Effector memory CD4-positive, alpha-beta T cell (primary cell): ENCODE results near the gene TTC13.

Experiments
- DNase-seq, 3 donors: peaks; one replicate each; pipeline ENCODE4 v3.0.0-alpha.2; 2020
- H3K27ac ChIP-seq: 2 replicates; pipeline ENCODE4 v1.7.0; 2013; ENCODE audit warnings: mild to moderate bottlenecking, low read length, moderate library complexity; ENCODE audit not compliant: insufficient read depth, poor library complexity, severe bottlenecking
- H3K27me3 ChIP-seq: replicated peaks from 2 replicates; pipeline ENCODE4 v1.7.0; 2013; ENCODE audit warnings: mild to moderate bottlenecking, low read length; ENCODE audit not compliant: insufficient read depth, control insufficient read depth, poor library complexity, severe bottlenecking
- H3K36me3 ChIP-seq: 2 replicates; pipeline ENCODE4 v1.7.0; 2013; ENCODE audit warnings: mild to moderate bottlenecking, low read length, moderate library complexity; ENCODE audit not compliant: control insufficient read depth, insufficient read depth
- H3K4me1 ChIP-seq: 2 replicates; pipeline ENCODE4 v1.7.0; 2013; ENCODE audit warnings: low read length, mild to moderate bottlenecking; ENCODE audit not compliant: control insufficient read depth, insufficient read depth, poor library complexity, severe bottlenecking
- H3K4me3 ChIP-seq: 2 replicates; pipeline ENCODE4 v1.7.0; 2013; ENCODE audit warnings: low read length, low read depth, mild to moderate bottlenecking; ENCODE audit not compliant: insufficient read depth, poor library complexity, severe bottlenecking
- H3K9me3 ChIP-seq: 2 replicates; pipeline ENCODE4 v1.7.0; 2013; ENCODE audit warnings: mild to moderate bottlenecking, low read length, moderate library complexity; ENCODE audit not compliant: control insufficient read depth

TTC13 gene

DNA sequence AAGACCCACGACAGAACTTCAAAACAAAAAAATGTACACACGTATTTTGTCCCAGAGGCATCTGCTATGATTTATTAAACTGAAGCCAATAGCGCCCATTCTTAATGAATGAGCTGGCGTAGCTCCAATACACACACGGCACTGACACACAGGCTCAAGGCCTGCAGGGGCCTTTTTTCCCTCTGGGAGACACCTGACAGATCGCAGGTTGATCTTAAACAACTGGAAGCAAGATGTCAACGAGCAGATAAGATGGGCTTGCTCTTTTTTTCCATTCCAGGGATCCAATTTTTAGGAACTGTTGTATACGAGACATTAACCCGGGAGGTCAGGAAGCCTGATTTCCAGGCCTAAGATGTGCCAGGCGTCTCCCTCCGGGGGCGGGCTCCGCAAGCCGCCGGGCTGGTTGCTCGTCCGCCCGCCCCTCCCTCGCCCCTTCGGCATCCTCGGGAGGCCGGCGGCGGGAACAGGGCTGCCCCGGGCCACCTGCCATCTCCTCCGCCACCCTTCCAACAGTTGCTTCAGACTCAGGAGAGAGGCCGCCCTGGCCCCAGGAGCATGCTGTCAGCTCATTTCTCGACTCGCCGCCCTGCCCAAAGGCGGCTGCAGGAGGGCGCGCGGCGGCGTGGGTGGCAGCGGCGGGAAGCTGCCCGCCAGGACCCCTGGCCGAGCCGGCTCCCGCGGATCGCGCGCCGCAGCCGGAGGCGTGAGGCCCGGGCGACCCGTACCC lies 735 bp downstream of the TTC13 start:
- Histone ChIP-seq H3K9me3 (no peaks in the 10 kb centered on the region), H3K36me3 (peaks cover 3% of the 10 kb centered on the region), H3K27me3 (no peaks in the 10 kb centered on the region), H3K4me1 (peaks cover 48% of the 10 kb centered on the region), H3K27ac (peak overlapping the region; percentile 69), H3K4me3 (peak overlapping the region; percentile 64)
- DNase-seq = peak in 2 of 3 donors; percentile 20 to 24

DNA sequence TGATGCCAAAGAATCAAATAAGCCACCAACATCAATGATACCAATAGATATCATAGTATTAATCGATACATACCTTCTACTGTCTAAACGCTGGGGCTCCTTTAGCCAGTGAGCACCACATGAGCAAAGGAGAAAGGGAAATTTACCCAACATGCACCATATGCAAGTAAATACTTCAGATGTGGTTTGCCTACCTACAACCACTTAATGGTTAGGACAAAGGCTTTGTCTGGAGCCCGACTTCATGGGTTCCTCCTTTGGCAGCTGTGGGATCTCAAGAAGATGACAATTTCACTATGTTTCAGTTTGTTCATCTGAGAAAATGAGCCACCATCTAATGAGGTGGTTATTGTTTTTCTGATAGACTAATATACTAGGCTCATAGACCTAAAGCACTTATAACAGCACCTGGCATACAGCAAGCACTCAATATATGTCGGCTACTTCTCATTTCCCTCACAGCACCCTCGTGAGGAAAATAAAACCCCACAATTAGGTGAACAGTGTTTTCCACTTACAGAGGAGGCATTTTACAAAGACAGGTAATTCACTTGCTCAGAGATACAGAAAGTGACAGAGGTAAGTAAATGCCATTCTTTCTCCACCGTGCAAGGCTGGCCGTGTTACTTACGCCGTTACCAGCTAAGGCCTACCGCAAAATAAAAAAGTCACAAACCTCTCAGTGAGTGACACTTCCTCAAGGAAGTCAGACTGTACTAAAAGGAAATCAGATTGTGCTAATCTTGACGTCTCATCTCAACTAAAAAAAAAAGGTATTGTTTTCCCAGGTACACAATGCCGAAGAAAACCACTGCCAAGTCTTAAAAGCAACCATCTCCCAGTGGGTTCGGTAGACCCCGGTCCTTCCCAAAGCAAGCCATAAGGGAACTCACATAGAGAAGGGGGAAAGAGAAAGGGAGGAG lies 1.6 kb downstream of the TTC13 start:
- DNase-seq = peak; percentile 28 to 33 (median 31)
- Histone ChIP-seq H3K36me3 (peaks cover 3% of the 10 kb centered on the region), H3K9me3 (no peaks in the 10 kb centered on the region), H3K27ac (peak overlapping the region; percentile 69), H3K27me3 (no peaks in the 10 kb centered on the region), H3K4me3 (peak overlapping the region; percentile 64), H3K4me1 (peaks cover 54% of the 10 kb centered on the region)

DNA sequence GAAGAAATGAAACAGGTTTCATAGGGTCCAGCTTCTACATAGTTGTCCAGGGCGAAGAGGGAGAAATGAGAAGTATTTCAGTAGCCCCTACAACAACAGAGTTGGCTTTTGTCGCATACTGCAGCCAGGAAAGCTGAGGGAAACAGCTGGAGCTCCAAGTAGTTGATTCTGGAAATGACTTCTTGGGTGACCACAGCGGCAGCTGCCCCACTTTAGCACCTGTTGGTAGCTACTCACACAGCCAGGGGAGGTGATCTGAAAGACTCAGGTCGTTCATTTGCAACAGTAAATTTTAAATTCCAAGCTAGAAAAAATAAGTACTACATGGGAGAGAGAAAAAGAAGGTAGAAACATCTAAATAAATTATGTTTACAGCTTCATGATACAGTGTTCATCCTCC lies 2.3 kb downstream of the TTC13 start:
- no peaks in the 10 kb centered on the region for H3K9me3 ChIP-seq
- H3K27me3 ChIP-seq = no peaks in the 10 kb centered on the region
- no peak overlapping the region for H3K27ac ChIP-seq
- peaks cover 3% of the 10 kb centered on the region for H3K36me3 ChIP-seq
- DNase-seq = no peak
- H3K4me1 ChIP-seq = peaks cover 60% of the 10 kb centered on the region
- H3K4me3 ChIP-seq = no peak overlapping the region

DNA sequence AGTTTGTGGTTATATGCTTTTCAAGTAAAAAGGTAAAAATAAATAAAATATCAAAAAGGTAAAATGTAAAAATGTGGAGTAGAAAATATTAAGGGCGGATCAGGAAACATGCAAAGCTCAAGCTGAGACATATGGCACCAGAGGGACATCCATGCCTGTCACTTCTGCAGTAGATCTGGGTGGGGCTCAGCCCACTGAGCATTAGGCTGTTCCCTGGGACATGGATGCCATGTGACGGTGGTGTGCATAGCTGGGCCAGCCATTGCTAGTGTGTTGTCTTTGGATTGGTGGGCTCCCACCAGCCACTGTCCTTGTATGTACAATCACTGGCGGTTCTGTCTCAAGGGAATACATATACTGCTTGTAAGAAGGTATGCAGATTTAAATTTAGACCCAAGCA lies 3.0 kb downstream of the TTC13 start:
- Histone ChIP-seq H3K36me3 (peaks cover 3% of the 10 kb centered on the region), H3K27me3 (no peaks in the 10 kb centered on the region), H3K4me1 (peaks cover 60% of the 10 kb centered on the region), H3K4me3 (no peak overlapping the region), H3K27ac (no peak overlapping the region), H3K9me3 (no peaks in the 10 kb centered on the region)
- DNase-seq = no peak

DNA sequence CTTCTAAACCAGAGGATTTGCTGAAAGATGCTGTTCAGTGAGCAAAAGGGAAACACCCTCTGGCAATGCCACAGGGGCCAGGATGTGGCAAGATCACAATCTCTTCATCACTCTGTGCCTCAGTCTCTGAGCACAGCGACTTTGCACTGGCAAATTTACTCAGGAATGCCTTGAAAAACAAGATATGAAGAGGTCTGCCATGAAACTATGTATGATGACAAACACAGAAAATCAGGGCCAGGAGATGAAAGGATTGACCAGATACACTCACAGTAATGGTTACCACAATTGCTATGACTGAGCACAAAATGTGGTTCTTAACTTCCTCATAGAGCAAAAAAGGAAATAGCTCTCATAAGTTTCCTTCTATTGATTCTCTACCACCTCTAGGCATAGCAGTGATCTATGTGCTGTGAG lies 5.8 kb downstream of the TTC13 start:
- H3K36me3 ChIP-seq = peaks cover 3% of the 10 kb centered on the region
- H3K27me3 ChIP-seq = no peaks in the 10 kb centered on the region
- H3K27ac ChIP-seq = peak overlapping the region; percentile 48
- H3K4me3 ChIP-seq = no peak overlapping the region
- DNase-seq = peak; percentile 48 to 67 (median 59)
- no peaks in the 10 kb centered on the region for H3K9me3 ChIP-seq
- H3K4me1 ChIP-seq = peaks cover 47% of the 10 kb centered on the region

DNA sequence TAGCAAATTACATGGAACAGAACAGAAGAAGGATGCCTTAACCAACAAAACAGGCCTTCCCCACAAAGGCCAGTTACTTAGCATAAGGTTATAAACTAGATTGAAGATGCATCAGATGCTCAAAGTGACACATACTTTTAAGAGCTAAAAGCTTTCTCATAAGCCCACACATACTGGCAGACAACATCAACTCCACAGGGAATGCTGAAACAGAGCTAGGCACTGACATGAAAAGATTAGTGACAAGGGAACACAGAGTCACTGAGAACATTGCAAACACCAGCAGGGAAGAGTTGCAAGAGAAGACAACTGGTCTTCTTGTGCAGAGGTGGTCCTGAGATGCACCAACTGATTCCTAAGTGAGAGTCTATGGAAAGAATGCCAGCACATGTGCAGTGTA lies 6.9 kb downstream of the TTC13 start:
- Histone ChIP-seq H3K4me1 (peaks cover 36% of the 10 kb centered on the region), H3K27ac (no peak overlapping the region), H3K27me3 (no peaks in the 10 kb centered on the region), H3K9me3 (no peaks in the 10 kb centered on the region), H3K4me3 (no peak overlapping the region), H3K36me3 (peaks cover 3% of the 10 kb centered on the region)
- DNase-seq = no peak

DNA sequence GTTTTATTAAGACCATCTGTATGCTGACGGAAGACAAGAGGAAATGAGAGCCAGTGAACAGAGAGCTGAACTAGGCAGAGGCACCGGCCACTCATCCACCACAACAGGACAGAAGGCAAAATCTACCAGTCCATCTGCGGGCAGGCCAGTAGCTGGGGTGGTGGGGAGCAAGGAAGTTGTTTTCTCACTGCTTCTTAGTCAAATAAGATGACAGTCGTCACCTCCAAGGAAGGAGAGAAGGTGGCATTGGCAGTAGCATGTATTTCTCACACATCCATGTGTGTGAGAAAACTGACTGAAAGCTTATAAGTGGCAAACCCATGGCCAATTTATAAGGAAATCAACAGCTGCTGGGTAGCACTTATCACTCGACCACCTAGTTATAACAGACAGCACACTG lies 8.2 kb downstream of the TTC13 start:
- H3K9me3 ChIP-seq = no peaks in the 10 kb centered on the region
- H3K4me1 ChIP-seq = peaks cover 26% of the 10 kb centered on the region
- no peak overlapping the region for H3K27ac ChIP-seq
- no peaks in the 10 kb centered on the region for H3K36me3 ChIP-seq
- no peak for DNase-seq
- H3K27me3 ChIP-seq = no peaks in the 10 kb centered on the region
- no peak overlapping the region for H3K4me3 ChIP-seq

DNA sequence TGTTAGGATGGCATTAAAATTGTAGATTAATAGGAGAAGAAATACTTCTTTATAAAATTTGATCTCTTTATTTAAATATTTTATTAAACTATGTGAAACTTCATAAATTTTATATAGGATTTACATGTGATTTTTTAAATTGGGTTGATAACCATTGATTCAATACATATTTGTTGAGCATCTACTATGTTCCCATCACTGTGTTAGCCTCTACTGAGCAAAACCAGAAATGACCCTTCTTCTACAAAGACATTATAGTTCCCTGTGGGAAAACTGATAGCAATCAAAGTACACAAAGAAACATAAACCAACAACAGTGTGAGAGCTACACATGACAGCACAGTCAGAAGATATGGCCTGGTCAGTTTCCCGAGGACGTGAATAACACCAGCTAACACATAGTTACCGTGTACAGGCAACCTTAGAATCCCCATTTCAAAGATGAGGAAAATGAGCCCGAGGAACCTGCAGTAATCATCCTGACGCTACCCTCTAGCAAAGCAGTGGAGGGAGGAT lies 12.2 kb downstream of the TTC13 start:
- DNase-seq = no peak
- Histone ChIP-seq H3K4me1 (no peaks in the 10 kb centered on the region), H3K9me3 (no peaks in the 10 kb centered on the region), H3K27ac (no peak overlapping the region), H3K4me3 (no peak overlapping the region), H3K36me3 (no peaks in the 10 kb centered on the region), H3K27me3 (no peaks in the 10 kb centered on the region)

DNA sequence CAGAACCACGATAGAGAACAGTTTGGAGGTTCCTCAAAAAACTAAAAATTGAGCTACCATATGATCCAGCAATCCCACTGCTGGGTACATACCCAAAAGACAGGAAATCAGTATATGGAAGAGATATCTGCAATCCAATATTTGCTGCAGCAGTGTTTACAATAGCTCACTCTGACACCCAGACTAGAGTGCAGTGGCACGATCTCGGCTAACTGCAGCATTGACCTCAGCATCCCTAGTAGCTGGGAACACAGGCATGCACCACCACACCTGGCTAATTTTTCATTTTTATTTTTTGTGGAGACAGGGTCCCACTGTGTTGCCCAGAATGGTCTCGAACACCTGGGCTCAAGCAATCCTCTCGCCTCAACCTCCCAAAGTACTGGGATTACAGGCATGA lies 13.1 kb downstream of the TTC13 start:
- Histone ChIP-seq H3K27ac (no peak overlapping the region), H3K9me3 (no peaks in the 10 kb centered on the region), H3K4me3 (no peak overlapping the region), H3K36me3 (no peaks in the 10 kb centered on the region), H3K4me1 (no peaks in the 10 kb centered on the region), H3K27me3 (no peaks in the 10 kb centered on the region)
- DNase-seq = no peak

DNA sequence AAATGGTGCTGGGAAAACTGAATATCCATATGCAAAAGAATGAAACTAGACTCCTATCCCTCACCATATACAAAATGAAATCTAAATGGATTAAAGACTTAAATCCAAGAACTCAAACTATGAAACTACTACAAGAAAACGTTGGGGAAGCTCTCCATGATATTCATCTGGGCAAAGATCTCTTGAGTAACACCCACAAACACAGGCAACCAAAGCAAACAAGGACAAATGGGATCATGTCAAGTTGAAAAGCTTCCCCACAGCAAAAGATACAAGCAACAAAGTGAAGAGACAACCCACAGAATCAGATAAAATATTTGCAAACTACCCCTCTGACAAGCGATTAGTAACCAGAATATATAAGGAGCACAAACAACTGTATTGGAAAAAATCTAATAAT lies 13.8 kb downstream of the TTC13 start:
- peaks cover 3% of the 10 kb centered on the region for H3K36me3 ChIP-seq
- H3K27ac ChIP-seq = no peak overlapping the region
- H3K4me1 ChIP-seq = no peaks in the 10 kb centered on the region

More for the DNA sequence above, 13.8 kb downstream of the TTC13 start:
- Histone ChIP-seq H3K9me3 (no peaks in the 10 kb centered on the region), H3K4me3 (no peak overlapping the region), H3K27me3 (no peaks in the 10 kb centered on the region)
- no peak for DNase-seq
